Measurements from ENCODE around the gene HOXB2. TPM values are rescaled to one million over a fixed set of nuclear protein-coding genes. Genes with fewer than 3 reads are reported as not detected.

Gene HOXB2
- total RNA-seq, 2 experiments from 2014 or later: not detected

- BruUV-seq (replicated peaks): no TSS peak
- Histone ChIP-seq H3K4me1 (ENCODE audit: insufficient read depth, low read length, poor library complexity, severe bottlenecking) (peaks cover 21% of the 10 kb centered on the region), H3K4me3 (ENCODE audit: low read depth, low read length, poor library complexity, severe bottlenecking) (no peak overlapping the region), H3K9me2 (ENCODE audit: insufficient read depth, low read length) (no peaks in the 10 kb centered on the region), H3K4me2 (ENCODE audit: low read length) (no peak overlapping the region), H4K20me1 (ENCODE audit: insufficient read depth, low read length) (no peaks in the 10 kb centered on the region), H2AFZ (ENCODE audit: low read length) (no peak overlapping the region), H3K79me2 (ENCODE audit: insufficient read depth, low read depth, low read length) (no peaks in the 10 kb centered on the region), H3K27ac (ENCODE audit: low read depth, low read length, poor library complexity, severe bottlenecking) (no peak overlapping the region), H3K9me3 (ENCODE audit: low read length) (no peaks in the 10 kb centered on the region), H3K36me3 (ENCODE audit: insufficient read depth, low read length) (no peaks in the 10 kb centered on the region)
- no peak for TF ChIP-seq CTCF (conservative IDR thresholded peaks at IDR 0.05; ENCODE audit: low read length)
- TF ChIP-seq EZH2phosphoT487 (IDR thresholded peaks at IDR 0.05; ENCODE audit: borderline replicate concordance, low read depth, low read length): no peak
- ChIA-PET CTCF (ENCODE audit: unreplicated experiment) (no interaction called here), POLR2A (interaction anchor here (1.4 kb wide), 1 partner anchor 9 kb away, joined by 10 read pairs; no protein-coding TSS in a partner anchor)
- intact Hi-C loops (cut with micrococcal nuclease; ENCODE audit: unreplicated experiment): no loop called here
- no peak for DNase-seq (ENCODE audit: low spot score)
Observed at GRCh38 chr17:48503747-48504146, 41.2 kb downstream of the HOXB2 start.

GRCh38 chr17:48502901-48503300 is 42.0 kb downstream of the HOXB2 start:
- BruUV-seq (replicated peaks): no TSS peak
- Histone ChIP-seq H3K79me2 (ENCODE audit: insufficient read depth, low read depth, low read length) (no peaks in the 10 kb centered on the region), H3K4me3 (ENCODE audit: low read depth, low read length, poor library complexity, severe bottlenecking) (no peak overlapping the region), H3K9me3 (ENCODE audit: low read length) (no peaks in the 10 kb centered on the region), H2AFZ (ENCODE audit: low read length) (no peak overlapping the region), H3K27ac (ENCODE audit: low read depth, low read length, poor library complexity, severe bottlenecking) (no peak overlapping the region), H4K20me1 (ENCODE audit: insufficient read depth, low read length) (no peaks in the 10 kb centered on the region), H3K36me3 (ENCODE audit: insufficient read depth, low read length) (no peaks in the 10 kb centered on the region), H3K4me2 (ENCODE audit: low read length) (no peak overlapping the region), H3K9me2 (ENCODE audit: insufficient read depth, low read length) (no peaks in the 10 kb centered on the region), H3K4me1 (ENCODE audit: insufficient read depth, low read length, poor library complexity, severe bottlenecking) (peaks cover 21% of the 10 kb centered on the region)
- ChIA-PET CTCF (ENCODE audit: unreplicated experiment) (no interaction called here), POLR2A (interaction anchor here (1.4 kb wide), 1 partner anchor 10 kb away, joined by 10 read pairs; no protein-coding TSS in a partner anchor)
- no peak for DNase-seq (ENCODE audit: low spot score)
- intact Hi-C loops (cut with micrococcal nuclease; ENCODE audit: unreplicated experiment): no loop called here
- TF ChIP-seq CTCF (conservative IDR thresholded peaks at IDR 0.05; ENCODE audit: low read length): no peak
- no peak for TF ChIP-seq EZH2phosphoT487 (IDR thresholded peaks at IDR 0.05; ENCODE audit: borderline replicate concordance, low read depth, low read length)

- no TSS peak for BruUV-seq (replicated peaks)
- H3K9me3 ChIP-seq (ENCODE audit: low read length): no peaks in the 10 kb centered on the region
- H3K4me3 ChIP-seq (ENCODE audit: low read depth, low read length, poor library complexity, severe bottlenecking): no peak overlapping the region
- intact Hi-C loops (cut with micrococcal nuclease; ENCODE audit: unreplicated experiment): no loop called here
- ChIA-PET CTCF (ENCODE audit: unreplicated experiment) (no interaction called here), POLR2A (no interaction called here)
- H3K9me2 ChIP-seq (ENCODE audit: insufficient read depth, low read length): no peaks in the 10 kb centered on the region
- DNase-seq (ENCODE audit: low spot score): no peak
- H2AFZ ChIP-seq (ENCODE audit: low read length): no peak overlapping the region
- no peaks in the 10 kb centered on the region for H3K36me3 ChIP-seq (ENCODE audit: insufficient read depth, low read length)
- TF ChIP-seq CTCF (conservative IDR thresholded peaks at IDR 0.05; ENCODE audit: low read length): no peak
- H4K20me1 ChIP-seq (ENCODE audit: insufficient read depth, low read length): no peaks in the 10 kb centered on the region
- H3K79me2 ChIP-seq (ENCODE audit: insufficient read depth, low read depth, low read length): no peaks in the 10 kb centered on the region
- H3K27ac ChIP-seq (ENCODE audit: low read depth, low read length, poor library complexity, severe bottlenecking): no peak overlapping the region
- H3K4me2 ChIP-seq (ENCODE audit: low read length): no peak overlapping the region
- peaks cover 21% of the 10 kb centered on the region for H3K4me1 ChIP-seq (ENCODE audit: insufficient read depth, low read length, poor library complexity, severe bottlenecking)
Observed at GRCh38 chr17:48502312-48502711, 42.6 kb downstream of the HOXB2 start.
